BE2C (cell line): ENCODE measurements around the gene FHAD1.

Experiments used
- DNase-seq: peaks from one replicate; pipeline ENCODE4 v3.0.0-alpha.2; 2020
- H3K27me3 ChIP-seq: fragments of 250-450 bp; sonication (Bioruptor Pico); 2 replicates; pipeline ENCODE4 v1.5.1; 2020; ENCODE audit warnings: mild to moderate bottlenecking
- H3K36me3 ChIP-seq: fragments of 250-450 bp; sonication (Bioruptor Pico); 2 replicates; pipeline ENCODE4 v1.5.1; 2020; ENCODE audit warnings: mild to moderate bottlenecking
- H3K4me1 ChIP-seq: fragments of 250-450 bp; sonication (Bioruptor Pico); 2 replicates; pipeline ENCODE4 v1.5.1; 2020
- H3K4me3 ChIP-seq: 2 replicates; pipeline ENCODE4 v1.5.1; 2011; ENCODE audit warnings: low read depth, low read length
- H3K9me3 ChIP-seq: fragments of 250-450 bp; sonication (Bioruptor Pico); 2 replicates; pipeline ENCODE4 v1.5.1; 2020
- CTCF ChIP-seq: IDR thresholded peaks from 2 replicates; pipeline ENCODE4 v1.5.1; 2012; ENCODE audit warnings: mild to moderate bottlenecking, low read depth, low read length

The FHAD1 gene

DNA sequence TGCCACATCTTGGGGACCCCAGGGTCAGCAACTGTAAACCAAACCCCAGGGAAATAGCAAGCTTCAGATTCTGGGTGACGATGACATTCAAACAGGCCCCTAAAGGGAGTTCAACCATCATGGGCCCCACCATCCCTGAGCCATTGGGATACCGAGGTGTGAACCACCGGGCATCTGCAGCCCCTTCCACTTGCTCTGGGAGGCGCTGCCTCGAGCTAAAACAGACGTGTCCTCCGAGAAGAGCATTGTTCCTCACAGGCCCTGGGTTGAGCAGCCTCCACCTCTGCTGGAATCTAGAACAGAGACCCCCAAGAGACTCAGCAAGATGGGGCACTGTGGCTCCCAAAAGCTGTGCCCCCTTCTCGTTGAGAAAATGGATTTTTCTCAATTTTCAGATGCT, 143.6 kb downstream of the FHAD1 start:
- H3K36me3 ChIP-seq, result no peaks in the 10 kb centered on the region
- no peaks in the 10 kb centered on the region for H3K4me1 ChIP-seq
- no peak for TF ChIP-seq CTCF
- H3K4me3 ChIP-seq, result no peak overlapping the region
- no peaks in the 10 kb centered on the region for H3K9me3 ChIP-seq
- DNase-seq, result no peak
- no peaks in the 10 kb centered on the region for H3K27me3 ChIP-seq

DNA sequence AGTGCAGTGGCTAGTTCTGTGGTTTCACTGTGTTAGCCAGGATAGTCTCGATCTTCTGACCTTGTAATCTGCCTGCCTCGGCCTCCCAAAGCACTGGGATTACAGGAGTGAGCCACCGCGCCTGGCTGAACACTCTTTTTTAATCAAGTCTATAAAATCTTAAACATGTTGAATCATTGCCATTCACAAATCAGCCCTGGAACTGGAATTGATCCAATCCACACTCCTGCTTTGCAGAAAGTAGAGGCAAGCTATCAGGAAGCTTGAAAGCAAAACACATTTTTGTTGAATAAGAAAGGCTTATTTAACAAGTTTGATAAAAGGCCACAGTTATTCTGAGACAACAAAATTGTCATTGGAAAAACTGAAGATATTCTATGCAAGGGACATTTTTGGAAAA, 144.3 kb downstream of the FHAD1 start:
- Histone ChIP-seq H3K4me1 (no peaks in the 10 kb centered on the region), H3K9me3 (no peaks in the 10 kb centered on the region), H3K4me3 (no peak overlapping the region), H3K27me3 (no peaks in the 10 kb centered on the region), H3K36me3 (no peaks in the 10 kb centered on the region)
- DNase-seq, result no peak
- no peak for TF ChIP-seq CTCF

DNA sequence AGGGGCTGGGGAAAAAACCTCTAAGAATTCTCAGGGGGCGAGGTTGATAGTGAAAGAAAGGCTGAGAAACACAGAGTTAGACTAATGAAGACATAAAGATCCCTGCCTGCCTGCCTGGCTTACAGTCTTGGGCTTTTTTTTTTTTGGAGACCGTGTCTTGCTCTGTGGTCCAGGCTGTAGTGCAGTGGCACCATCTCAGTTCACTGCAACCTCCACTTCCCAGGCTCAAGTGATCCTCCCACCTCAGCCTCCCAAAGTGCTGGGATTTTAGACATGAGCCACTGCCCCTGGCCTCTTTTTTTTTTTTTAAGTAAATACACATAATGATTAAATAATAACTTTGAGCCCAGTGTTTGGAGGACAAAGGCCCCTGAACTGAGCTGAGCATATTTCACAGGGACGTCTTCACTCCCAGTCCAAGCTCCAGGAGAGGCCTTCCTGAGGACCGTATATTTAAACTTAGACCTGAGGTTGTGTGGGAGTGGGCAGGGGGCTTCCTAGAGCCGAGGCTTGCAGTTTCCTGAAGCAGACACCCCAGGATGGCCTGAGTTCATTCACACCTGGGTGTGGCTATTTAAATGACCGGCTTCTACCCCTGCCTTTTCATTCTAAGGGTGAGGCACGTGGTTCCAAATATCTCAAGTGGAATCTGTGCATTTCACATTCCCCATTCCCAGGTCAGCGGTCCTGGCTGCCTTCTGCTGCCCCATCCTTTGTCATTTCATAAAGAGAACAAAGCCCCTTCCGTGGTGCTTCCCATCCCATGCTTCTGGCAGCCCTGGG, 146.6 kb downstream of the FHAD1 start:
- no peaks in the 10 kb centered on the region for H3K4me1 ChIP-seq
- no peak overlapping the region for H3K4me3 ChIP-seq
- DNase-seq, result no peak
- H3K9me3 ChIP-seq, result no peaks in the 10 kb centered on the region
- H3K36me3 ChIP-seq, result no peaks in the 10 kb centered on the region
- H3K27me3 ChIP-seq, result no peaks in the 10 kb centered on the region
- TF ChIP-seq CTCF, result no peak

- Histone ChIP-seq H3K27me3 (no peaks in the 10 kb centered on the region), H3K4me3 (no peak overlapping the region), H3K36me3 (no peaks in the 10 kb centered on the region), H3K9me3 (no peaks in the 10 kb centered on the region), H3K4me1 (no peaks in the 10 kb centered on the region)
- no peak for TF ChIP-seq CTCF
- no peak for DNase-seq
Measured at GRCh38 chr1:15394258-15394690, 147.3 kb downstream of the FHAD1 start.

- Histone ChIP-seq H3K9me3 (no peaks in the 10 kb centered on the region), H3K36me3 (no peaks in the 10 kb centered on the region), H3K4me1 (no peaks in the 10 kb centered on the region), H3K4me3 (no peak overlapping the region), H3K27me3 (no peaks in the 10 kb centered on the region)
- no peak for DNase-seq
- no peak for TF ChIP-seq CTCF
Measured at GRCh38 chr1:15397236-15397635, 150.2 kb downstream of the FHAD1 start.

DNA sequence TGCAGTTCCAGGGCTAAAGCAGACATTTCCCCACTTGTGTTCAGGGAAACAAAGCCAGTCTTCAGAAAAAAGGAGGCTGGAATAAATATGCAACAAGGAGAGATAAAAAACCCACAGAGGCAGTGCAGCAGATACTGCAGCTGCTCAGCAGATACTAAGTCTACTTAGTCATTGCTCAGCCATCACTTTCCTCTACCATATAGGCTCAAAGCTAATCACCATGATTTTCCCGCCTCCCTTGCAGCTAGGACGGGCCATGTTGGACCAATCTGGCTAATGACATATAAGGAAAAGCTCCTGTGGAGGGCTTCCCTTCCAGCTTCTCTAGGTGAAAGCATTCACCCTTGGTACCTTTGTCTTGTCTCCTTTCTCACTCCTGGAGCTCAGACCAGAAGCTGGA, 152.7 kb downstream of the FHAD1 start:
- H3K36me3 ChIP-seq, result no peaks in the 10 kb centered on the region
- H3K9me3 ChIP-seq, result no peaks in the 10 kb centered on the region
- H3K27me3 ChIP-seq, result no peaks in the 10 kb centered on the region
- TF ChIP-seq CTCF, result no peak
- no peak for DNase-seq
- H3K4me3 ChIP-seq, result no peak overlapping the region
- no peaks in the 10 kb centered on the region for H3K4me1 ChIP-seq
